H1 (cell line): ENCODE results near the gene ZNF175. TPM values are rescaled to one million over a fixed set of nuclear protein-coding genes. Genes with fewer than 3 reads are reported as not detected.

Experiments used
- ATF3 ChIP-seq: IDR thresholded peaks from 2 replicates; pipeline ENCODE4 v1.6.1; 2011; ENCODE audit warnings: low read depth, mild to moderate bottlenecking, low read length; ENCODE audit not compliant: insufficient read depth
- CEBPB ChIP-seq: IDR thresholded peaks from 2 replicates; pipeline ENCODE4 v1.6.1; 2012; ENCODE audit warnings: low read depth, low read length
- CHD2 ChIP-seq: IDR thresholded peaks from 2 replicates; pipeline ENCODE4 v1.6.1; 2012; ENCODE audit warnings: low read length, improper control_type of control experiment
- CREB1 ChIP-seq: IDR thresholded peaks from 2 replicates; pipeline ENCODE4 v1.6.1; 2012; ENCODE audit warnings: inconsistent platforms
- NRF1 ChIP-seq: IDR thresholded peaks from 2 replicates; pipeline ENCODE4 v1.6.1; 2011; ENCODE audit warnings: mild to moderate bottlenecking, low read depth, low read length, improper control_type of control experiment
- RAD21 ChIP-seq, 2 experiments: IDR thresholded peaks in 1 of 2; conservative IDR thresholded peaks in 1 of 2; 2 replicates each; pipeline ENCODE4 v1.6.1; 2011; ENCODE audit warnings: low read depth in 2 of 2, low read length in 2 of 2, improper control_type of control experiment in 1 of 2, inconsistent platforms in 1 of 2, mild to moderate bottlenecking in 1 of 2, moderate library complexity in 1 of 2
- SAP30 ChIP-seq: fragments of 300-600 bp; sonication (generic); IDR thresholded peaks from 2 replicates; pipeline ENCODE4 v1.7.1; 2012; ENCODE audit warnings: low read length, moderate library complexity, mild to moderate bottlenecking, inconsistent platforms; ENCODE audit not compliant: insufficient read depth, insufficient replicate concordance
- SIX5 ChIP-seq: IDR thresholded peaks from 2 replicates; pipeline ENCODE4 v1.6.1; 2011; ENCODE audit warnings: mild to moderate bottlenecking, low read depth, low read length
- SP4 ChIP-seq: IDR thresholded peaks from 2 replicates; pipeline ENCODE4 v1.6.1; 2012; ENCODE audit warnings: low read length, inconsistent platforms
- TAF7 ChIP-seq: optimal IDR thresholded peaks from 2 replicates; pipeline ENCODE3; 2011; ENCODE audit warnings: low read depth, mild to moderate bottlenecking, inconsistent platforms, low read length, moderate library complexity, borderline replicate concordance
- YY1 ChIP-seq: IDR thresholded peaks from 2 replicates; pipeline ENCODE4 v1.6.1; 2011; ENCODE audit warnings: low read depth, mild to moderate bottlenecking, low read length
- polyA plus RNA-seq, 7 experiments: library from polyadenylated mRNA; depleted of rRNA in 3 of 7; stranded (reverse) in 5 of 7; unstranded in 2 of 7; fragments of >200 nt in 5 of 7; fragments of 200-250 nt in 2 of 7; gene quantifications; 1 replicate in 5 of 7; 2 replicates in 1 of 7; 4 replicates in 1 of 7; pipeline versions ENCODE4 v1.2.1 to v1.2.3, GENCODE V29; 2011 to 2013; ENCODE audit warnings: missing spikeins in 2 of 7, mixed read lengths in 2 of 7
- total RNA-seq: library from RNA; stranded (reverse); fragmentation: NEBNext Ultra II Directional; extraction: Animal tissue kit (Norgen Biotek cat#: 25700); gene quantifications from 2 replicates; pipeline ENCODE4 v1.2.1, GENCODE V29; 2021

ZNF175 gene
- total and polyA plus RNA-seq, 2 of the 8 experiments (the other 6 are each of a cell fraction or from before 2014, with no cell fraction given): 1.7 to 11.1 TPM

- TF ChIP-seq ATF3 (no peak), CEBPB (no peak), CREB1 (peak; percentile 89), NRF1 (peak; percentile 89), SP4 (no peak), SIX5 (peak; percentile 99), SAP30 (peak; percentile 90), RAD21 (IDR thresholded peaks at IDR 0.05 in 1 of 2, conservative IDR thresholded peaks at IDR 0.05 in 1 of 2; ENCODE audit: low read depth in 2 of 2, low read length in 2 of 2) (no peak), YY1 (0 out of 2 replicates have a peak, but pooled peaks have one; percentile 6), CHD2 (peak; percentile 67; the same call in 1 of the 2 replicates), TAF7 (no peak)
- TF ChIP-seq, all 59 proteins: peak for 13
Observed at GRCh38 chr19:51593969-51594773, 23.1 kb downstream of the ZNF175 start (continued).
